Activated T-helper 1 cell treated with Interleukin-2 at 50 U/mL for 16 hours (primary cell): Measurements from ENCODE around the gene PLXNB3.

Experiments used
- DNase-seq: peaks from one replicate; pipeline ENCODE4 v3.0.0-alpha.2; 2020; ENCODE audit warnings: low read depth

Gene PLXNB3

GRCh38 chrX:153791104-153791852, 27.2 kb downstream of the PLXNB3 start:
- DNase-seq: no peak

GRCh38 chrX:153792368-153792767, 28.3 kb downstream of the PLXNB3 start:
- no peak for DNase-seq

- no peak for DNase-seq
Observed at GRCh38 chrX:153793291-153793690, 29.2 kb downstream of the PLXNB3 start.

- peak; percentile 89 for DNase-seq
Observed at GRCh38 chrX:153794018-153794896, 30.2 kb downstream of the PLXNB3 start, which contains the start of the genes IDH3G and SSR4. Gene IDH3G (minus strand): TSS chrX:153794375. CDS start chrX:153794326, 49 bp downstream. Gene SSR4 (plus strand): TSS chrX:153794668. CDS start chrX:153794688, 20 bp downstream.

- no peak for DNase-seq
Observed at GRCh38 chrX:153794897-153795816, 31.1 kb downstream of the PLXNB3 start.

- no peak for DNase-seq
Observed at GRCh38 chrX:153797415-153798015, 33.5 kb downstream of the PLXNB3 start.

GRCh38 chrX:153799326-153799725, 35.3 kb downstream of the PLXNB3 start:
- DNase-seq: no peak

GRCh38 chrX:153800177-153800722, 36.2 kb downstream of the PLXNB3 start:
- no peak for DNase-seq

GRCh38 chrX:153800746-153801145, 36.7 kb downstream of the PLXNB3 start:
- no peak for DNase-seq

GRCh38 chrX:153801669-153802068, 37.6 kb downstream of the PLXNB3 start:
- no peak for DNase-seq

- DNase-seq: no peak
Observed at GRCh38 chrX:153802513-153803045, 38.5 kb downstream of the PLXNB3 start.

GRCh38 chrX:153803211-153804099, 39.4 kb downstream of the PLXNB3 start:
- DNase-seq: no peak

- no peak for DNase-seq
Observed at GRCh38 chrX:153804100-153804595, 40.1 kb downstream of the PLXNB3 start.

- no peak for DNase-seq
Observed at GRCh38 chrX:153804621-153805020, 40.6 kb downstream of the PLXNB3 start.

GRCh38 chrX:153805436-153805835, 41.4 kb downstream of the PLXNB3 start:
- DNase-seq: no peak

- DNase-seq: no peak
Observed at GRCh38 chrX:153806999-153807575, 43.0 kb downstream of the PLXNB3 start.

GRCh38 chrX:153807976-153808375, 43.9 kb downstream of the PLXNB3 start:
- no peak for DNase-seq

- no peak for DNase-seq
Observed at GRCh38 chrX:153812220-153812619, 48.2 kb downstream of the PLXNB3 start.

GRCh38 chrX:153813161-153813560, 49.1 kb downstream of the PLXNB3 start:
- no peak for DNase-seq
